DMS79 treated with DMSO at 0.1 percent for 48 hours (cell line): Measurements from ENCODE around the gene RPS6KB2.
"Not testable (repeated sequence)": the region's sequence is repeated elsewhere in the genome, so short reads cannot be mapped to it uniquely, and the experiment has no call there.

Experiments
- DNase-seq: peaks from one replicate; lab custom pipeline; 2025; lab: John Stamatoyannopoulos, UW

Gene RPS6KB2

GRCh38 chr11:67397986-67398660, 30.2 kb upstream of the RPS6KB2 start:
- no peak for DNase-seq

GRCh38 chr11:67398661-67399563, 29.4 kb upstream of the RPS6KB2 start:
- no peak for DNase-seq

- no peak for DNase-seq
Observed at GRCh38 chr11:67400251-67400941, 27.9 kb upstream of the RPS6KB2 start.

- DNase-seq = no peak
Observed at GRCh38 chr11:67400942-67401494, 27.3 kb upstream of the RPS6KB2 start.

GRCh38 chr11:67401495-67402191, 26.7 kb upstream of the RPS6KB2 start, which contains the start of gene PPP1CA:
Gene PPP1CA, minus strand, starts transcription at chr11:67401858. Its CDS starts 76 bp downstream, at chr11:67401782.
- peak; percentile 71 for DNase-seq

GRCh38 chr11:67402192-67402839, 26.0 kb upstream of the RPS6KB2 start:
- DNase-seq = not testable (repeated sequence)

GRCh38 chr11:67403085-67403484, 25.2 kb upstream of the RPS6KB2 start:
- DNase-seq = not testable (repeated sequence)

GRCh38 chr11:67404515-67405195, 23.6 kb upstream of the RPS6KB2 start:
- DNase-seq = no peak

- no peak for DNase-seq
Observed at GRCh38 chr11:67405196-67405567, 23.1 kb upstream of the RPS6KB2 start.

GRCh38 chr11:67405688-67406339, 22.5 kb upstream of the RPS6KB2 start:
- DNase-seq = no peak

GRCh38 chr11:67406420-67406968, 21.8 kb upstream of the RPS6KB2 start:
- no peak for DNase-seq

- no peak for DNase-seq
Observed at GRCh38 chr11:67406969-67407687, 21.2 kb upstream of the RPS6KB2 start.

- no peak for DNase-seq
Observed at GRCh38 chr11:67407688-67408163, 20.6 kb upstream of the RPS6KB2 start.

GRCh38 chr11:67408437-67409200, 19.7 kb upstream of the RPS6KB2 start:
- no peak for DNase-seq

- DNase-seq = no peak
Observed at GRCh38 chr11:67409261-67409666, 19.0 kb upstream of the RPS6KB2 start.

- DNase-seq = no peak
Observed at GRCh38 chr11:67409781-67410368, 18.4 kb upstream of the RPS6KB2 start.

GRCh38 chr11:67410369-67410831, 17.9 kb upstream of the RPS6KB2 start:
- DNase-seq = no peak
